ENCODE data around the gene IKZF1. TPM values are rescaled to one million over a fixed set of nuclear protein-coding genes. Genes with fewer than 3 reads are reported as not detected.

IKZF1 gene
- total and polyA plus RNA-seq, 2 of the 13 experiments (the other 11 are each of a cell fraction or from before 2014, with no cell fraction given) = not detected

- FAIRE-seq (no peak), ATAC-seq (no peak), DNase-seq (ENCODE audit: low spot score) (no peak)
- Histone ChIP-seq H3K36me3 (replicated peaks in 1 of 2; ENCODE audit: control insufficient read depth in 1 of 2, insufficient read depth in 2 of 2, low read length in 2 of 2) (no peaks in the 10 kb centered on the region), H3K4me1 (ENCODE audit: insufficient read depth, low read length) (no peaks in the 10 kb centered on the region), H3K27ac (ENCODE audit: extremely low read length, insufficient read depth, low read length) (no peak overlapping the region), H3K9me3 (ENCODE audit: low read length) (no peaks in the 10 kb centered on the region), H4K20me1 (ENCODE audit: insufficient read depth, low read length) (no peaks in the 10 kb centered on the region), H3K27me3 (ENCODE audit: control insufficient read depth in 1 of 2, insufficient read depth in 2 of 2, low read length in 2 of 2) (0 out of 5 replicates have a peak, but pooled peaks cover 0 to 2% of the 10 kb centered on the region in 2 experiments), H3K9ac (ENCODE audit: insufficient read depth, low read depth, low read length) (no peak overlapping the region), H3K79me2 (ENCODE audit: insufficient read depth, low read length) (no peaks in the 10 kb centered on the region), H3K4me2 (ENCODE audit: low read depth, low read length) (no peak overlapping the region), H3K4me3 (replicated peaks in 1 of 3; ENCODE audit: insufficient read depth in 1 of 3, low read depth in 2 of 3, low read length in 3 of 3) (no peak overlapping the region), H2AFZ (ENCODE audit: low read length) (no peak overlapping the region)
- in situ Hi-C loops (cut with HindIII; ENCODE audit: extremely low pct_ligation_motif_present, low pct_unique_long_range_greater_than_20kb) = no loop called here
- CTCF ChIA-PET (ENCODE audit: low intra/inter-chr PET ratio, low total read pairs) = no interaction called here
- TF ChIP-seq ELF4 (CRISPR knock-in tag; IDR thresholded peaks at IDR 0.05; ENCODE audit: borderline replicate concordance) (no peak), ZNF367 (CRISPR knock-in tag; IDR thresholded peaks at IDR 0.05; ENCODE audit: borderline replicate concordance) (no peak), ZFY (CRISPR knock-in tag; IDR thresholded peaks at IDR 0.05) (no peak), MAZ (IDR thresholded peaks at IDR 0.05; ENCODE audit: borderline replicate concordance, low read depth, low read length) (no peak), MAZ (CRISPR knock-in tag; IDR thresholded peaks at IDR 0.05; ENCODE audit: low read depth) (no peak), CERS6 (CRISPR knock-in tag; IDR thresholded peaks at IDR 0.05) (no peak), ZUFSP (CRISPR knock-in tag; IDR thresholded peaks at IDR 0.05; ENCODE audit: borderline replicate concordance) (no peak), ZFP91 (CRISPR knock-in tag; IDR thresholded peaks at IDR 0.05; ENCODE audit: borderline replicate concordance) (no peak), EEA1 (CRISPR knock-in tag; IDR thresholded peaks at IDR 0.05; ENCODE audit: borderline replicate concordance) (no peak), ZFAT (CRISPR knock-in tag; conservative IDR thresholded peaks at IDR 0.05) (no peak), CBX1 (IDR thresholded peaks at IDR 0.05; ENCODE audit: low read depth) (no peak), MLXIP (CRISPR knock-in tag; IDR thresholded peaks at IDR 0.05; ENCODE audit: borderline replicate concordance) (no peak), ATF4 (CRISPR knock-in tag; IDR thresholded peaks at IDR 0.05) (no peak)
- intact Hi-C loops (cut with micrococcal nuclease; ENCODE audit: unreplicated experiment) = no loop called here
- 43% methylated on average over 3 of the region's 3 CpGs for WGBS (ENCODE audit: low lambda C conversion rate)
- no TSS peak for BruUV-seq (replicated peaks)
- POLR2A ChIA-PET = no interaction called here
These were observed 20.2 kb upstream of the IKZF1 start for GRCh38 chr7:50284296-50284695.
